Gastroesophageal sphincter (tissue), 4 donors: ENCODE data around the gene ZFC3H1. TPM values are rescaled to one million over a fixed set of nuclear protein-coding genes. Genes with fewer than 3 reads are reported as not detected.

Experiments used
- ATAC-seq: fragments of 150-250 bp; one replicate; pipeline ENCODE4 v1.9.1; 2016; ENCODE audit warnings: mild to moderate bottlenecking, moderate library complexity
- H3K27ac ChIP-seq, 4 donors: fragments of 200-600 bp; sonication (generic) in 3 of 4; 1 replicate in 3 of 4; 2 replicates in 1 of 4; pipeline ENCODE4 v1.5.1; 2016 to 2019
- H3K27me3 ChIP-seq: fragments of 200-600 bp; sonication (generic); one replicate; pipeline ENCODE4 v1.5.1; 2019
- H3K36me3 ChIP-seq, 2 donors: fragments of 200-600 bp; sonication (generic); one replicate each; pipeline ENCODE4 v1.5.1; 2019; ENCODE audit warnings: control low read depth in 1 of 2
- H3K4me1 ChIP-seq, 3 donors: fragments of 200-600 bp; sonication (generic); 1 replicate in 2 of 3; 2 replicates in 1 of 3; pipeline ENCODE4 v1.5.1; 2016 to 2019; ENCODE audit warnings: control low read depth in 2 of 3
- H3K4me3 ChIP-seq, 2 donors: fragments of 200-600 bp; sonication (generic); one replicate each; pipeline ENCODE4 v1.5.1; 2019; ENCODE audit warnings: mild to moderate bottlenecking in 1 of 2, moderate library complexity in 1 of 2
- H3K9me3 ChIP-seq, 3 donors: fragments of 200-600 bp; sonication (generic); one replicate each; pipeline ENCODE4 v1.5.1; 2017 to 2019; ENCODE audit warnings: control low read depth in 2 of 3
- CTCF ChIP-seq, 4 experiments: fragments of 200-600 bp in 2 of 4; fragments of 450-650 bp in 2 of 4; sonication (generic) in 1 of 4; IDR thresholded peaks; one replicate each; pipeline ENCODE4 v1.5.1; 2017 to 2019; ENCODE audit warnings: antibody characterized with exemption in 4 of 4, mild to moderate bottlenecking in 2 of 4, moderate library complexity in 2 of 4
- EP300 ChIP-seq: sonication (generic); formaldehyde crosslinking; IDR thresholded peaks from one replicate; pipeline ENCODE4 v1.6.1; 2017; ENCODE audit warnings: antibody characterized with exemption, mild to moderate bottlenecking
- POLR2A ChIP-seq, 2 donors: fragments of 450-650 bp; IDR thresholded peaks; one replicate each; pipeline ENCODE4 v1.6.1; 2017; ENCODE audit warnings: antibody characterized with exemption in 2 of 2, mild to moderate bottlenecking in 2 of 2, moderate library complexity in 1 of 2
- POLR2AphosphoS5 ChIP-seq: sonication (generic); formaldehyde crosslinking; IDR thresholded peaks from one replicate; pipeline ENCODE4 v1.6.1; 2017; ENCODE audit warnings: antibody characterized with exemption
- WGBS, 2 donors: methylation state at CpG; one replicate each; pipeline ENCODE4 v1.1.5; 2018; ENCODE audit warnings: low coverage in 1 of 2; 5-methylcytosine and 5-hydroxymethylcytosine counted together
- total RNA-seq, 4 donors: library from RNA; depleted of rRNA; stranded (reverse); fragments of >200 nt; gene quantifications; one replicate each; pipeline ENCODE4 v1.1.0, GENCODE V29; 2016

ZFC3H1 gene
- total RNA-seq, 4 donors from 2014 or later = 17.1 to 65.2 (median 30.3) TPM

- H3K27me3 ChIP-seq = no peaks in the 10 kb centered on the region
- ATAC-seq = no peak
- peaks cover 0 to 23% (median 0%) of the 10 kb centered on the region in 3 donors for H3K4me1 ChIP-seq
- no peaks in the 10 kb centered on the region for H3K9me3 ChIP-seq
- H3K4me3 ChIP-seq = no peak overlapping the region
- WGBS, 2 donors = 63 to 70% methylated on average over 1 to 4 of the region's 4 CpGs
- no peak overlapping the region for H3K27ac ChIP-seq
- TF ChIP-seq POLR2A (IDR thresholded peaks at IDR 0.05) = no peak
- no peak for TF ChIP-seq EP300
- no peak for TF ChIP-seq POLR2AphosphoS5
- TF ChIP-seq CTCF (IDR thresholded peaks at IDR 0.05) = no peak
- peaks cover 2 to 75% of the 10 kb centered on the region in 2 donors for H3K36me3 ChIP-seq
Observed at GRCh38 chr12:71648537-71648936, 15.1 kb downstream of the ZFC3H1 start.

- Histone ChIP-seq H3K9me3 (no peaks in the 10 kb centered on the region), H3K36me3 (peaks cover 8 to 79% of the 10 kb centered on the region in 2 donors), H3K27me3 (no peaks in the 10 kb centered on the region), H3K4me1 (peaks cover 0 to 20% (median 0%) of the 10 kb centered on the region in 3 donors), H3K4me3 (no peak overlapping the region), H3K27ac (no peak overlapping the region)
- 92 to 95% methylated on average over 3 of the region's 3 CpGs for WGBS, 2 donors
- TF ChIP-seq POLR2AphosphoS5 (no peak), POLR2A (IDR thresholded peaks at IDR 0.05) (no peak), EP300 (no peak)
- no peak for ATAC-seq
Observed at GRCh38 chr12:71646512-71646911, 17.1 kb downstream of the ZFC3H1 start.

- Histone ChIP-seq H3K4me3 (no peak overlapping the region), H3K27me3 (no peaks in the 10 kb centered on the region), H3K4me1 (peaks cover 0 to 8% (median 0%) of the 10 kb centered on the region in 3 donors), H3K27ac (no peak overlapping the region), H3K36me3 (peaks cover 8 to 87% of the 10 kb centered on the region in 2 donors), H3K9me3 (no peaks in the 10 kb centered on the region)
- no peak for ATAC-seq
- 66 to 76% methylated on average over 3 of the region's 3 CpGs for WGBS, 2 donors
- TF ChIP-seq CTCF (IDR thresholded peaks at IDR 0.05) = no peak
- TF ChIP-seq EP300 = no peak
- TF ChIP-seq POLR2AphosphoS5 = no peak
- TF ChIP-seq POLR2A (IDR thresholded peaks at IDR 0.05) = no peak
Observed at GRCh38 chr12:71645268-71645667, 18.4 kb downstream of the ZFC3H1 start.

GRCh38 chr12:71642264-71642663 lies 21.4 kb downstream of the ZFC3H1 start:
- no peak overlapping the region for H3K27ac ChIP-seq
- H3K27me3 ChIP-seq = no peaks in the 10 kb centered on the region
- no peak for ATAC-seq
- no peak overlapping the region for H3K4me3 ChIP-seq
- H3K4me1 ChIP-seq = no peaks in the 10 kb centered on the region
- no peak for TF ChIP-seq POLR2AphosphoS5
- TF ChIP-seq EP300 = no peak
- no peak for TF ChIP-seq POLR2A (IDR thresholded peaks at IDR 0.05)
- TF ChIP-seq CTCF (IDR thresholded peaks at IDR 0.05) = no peak
- H3K36me3 ChIP-seq = peaks cover 10 to 95% of the 10 kb centered on the region in 2 donors
- H3K9me3 ChIP-seq = no peaks in the 10 kb centered on the region
- 82 to 90% methylated on average over 2 of the region's 2 CpGs for WGBS, 2 donors

DNA sequence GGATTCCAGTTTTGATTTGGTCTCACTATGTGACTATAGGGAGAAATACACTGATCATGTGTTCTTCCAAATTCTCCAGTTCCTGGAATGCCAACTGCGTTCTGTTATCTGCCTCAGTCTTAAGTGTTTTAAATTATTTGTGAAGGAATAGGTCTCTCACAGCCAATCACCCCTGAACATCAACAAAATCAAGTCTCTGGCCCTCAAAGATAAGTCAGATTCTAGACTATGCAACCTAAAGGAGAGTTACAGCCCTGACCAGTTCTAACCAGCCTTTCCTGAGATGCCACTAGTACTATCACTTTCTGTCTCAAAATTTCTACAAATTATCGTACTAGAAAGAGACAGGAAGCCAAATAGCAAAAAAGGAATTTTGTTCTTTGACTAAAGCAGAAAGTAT lies 22.3 kb downstream of the ZFC3H1 start:
- Histone ChIP-seq H3K9me3 (no peaks in the 10 kb centered on the region), H3K27me3 (no peaks in the 10 kb centered on the region), H3K4me3 (no peak overlapping the region), H3K27ac (no peak overlapping the region), H3K4me1 (no peaks in the 10 kb centered on the region), H3K36me3 (peaks cover 10 to 94% of the 10 kb centered on the region in 2 donors)
- no peak for ATAC-seq
- TF ChIP-seq POLR2A (IDR thresholded peaks at IDR 0.05) (no peak), POLR2AphosphoS5 (no peak), EP300 (no peak)
- 83 to 85% methylated on average over 2 of the region's 2 CpGs for WGBS, 2 donors

DNA sequence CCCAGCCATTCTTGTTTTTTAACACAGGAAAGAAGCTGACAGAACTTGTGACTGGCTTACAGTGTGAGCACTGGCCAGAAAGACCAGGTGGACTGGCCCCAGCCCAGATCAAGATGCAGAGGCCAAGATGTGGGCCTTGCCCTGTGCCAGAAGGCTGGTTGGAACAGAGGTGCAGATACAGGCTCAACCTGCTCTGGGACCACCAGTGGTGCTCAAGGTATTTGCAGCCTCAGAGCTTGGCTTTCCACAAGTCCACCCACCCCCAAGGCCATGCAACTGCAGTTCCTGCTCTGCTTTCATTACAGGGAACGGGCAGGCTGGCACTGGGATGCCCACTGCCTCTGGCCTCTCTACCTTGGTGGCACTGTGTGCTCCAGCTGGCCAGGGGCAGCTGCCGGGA lies 23.3 kb downstream of the ZFC3H1 start:
- Histone ChIP-seq H3K36me3 (peaks cover 12 to 94% of the 10 kb centered on the region in 2 donors), H3K4me1 (no peaks in the 10 kb centered on the region), H3K4me3 (no peak overlapping the region), H3K27me3 (no peaks in the 10 kb centered on the region), H3K9me3 (no peaks in the 10 kb centered on the region), H3K27ac (no peak overlapping the region)
- no peak for ATAC-seq
- WGBS, 2 donors = 80 to 90% methylated on average over 1 to 2 of the region's 2 CpGs
- TF ChIP-seq CTCF (IDR thresholded peaks at IDR 0.05) (no peak), POLR2AphosphoS5 (no peak), EP300 (no peak), POLR2A (IDR thresholded peaks at IDR 0.05) (no peak)
